Dermis blood vessel endothelial cell (primary cell): Measurements from ENCODE around the gene EVL. TPM values are rescaled to one million over a fixed set of nuclear protein-coding genes. Genes with fewer than 3 reads are reported as not detected.
A peak's percentile ranks its signal among the peaks of the same experiment; 100 is the strongest.
"Not testable (repeated sequence)": the region's sequence is repeated elsewhere in the genome, so short reads cannot be mapped to it uniquely, and the experiment has no call there.

ENCODE experiments used
- DNase-seq: peaks from one replicate; pipeline ENCODE4 v3.0.0; 2010
- total RNA-seq: library from RNA; depleted of rRNA; stranded (reverse); fragments of >200 nt; gene quantifications from 2 replicates; pipeline ENCODE4 v1.2.3, GENCODE V29; 2014

The EVL gene
- 7.7 and 12.9 TPM in 2 replicates for total RNA-seq

- DNase-seq = peak; percentile 14
These were observed at the start of gene EVL for GRCh38 chr14:100065111-100065871. Gene EVL, plus strand, starts transcription at chr14:100065422. Its CDS starts 79 bp downstream, at chr14:100065501.

GRCh38 chr14:100017553-100017952 is 47.7 kb upstream of the EVL start:
- no peak for DNase-seq

GRCh38 chr14:100018054-100018453 is 47.2 kb upstream of the EVL start:
- DNase-seq = no peak

- DNase-seq = no peak
These were observed 46.7 kb upstream of the EVL start for GRCh38 chr14:100018482-100018881.

GRCh38 chr14:100019156-100019744 is 46.0 kb upstream of the EVL start:
- DNase-seq = no peak

GRCh38 chr14:100020629-100021028 is 44.6 kb upstream of the EVL start:
- no peak for DNase-seq

GRCh38 chr14:100022772-100023451 is 42.3 kb upstream of the EVL start:
- DNase-seq = no peak

- DNase-seq = peak; percentile 36
These were observed 40.1 kb upstream of the EVL start for GRCh38 chr14:100025111-100025510.

GRCh38 chr14:100027771-100028490 is 37.3 kb upstream of the EVL start:
- no peak for DNase-seq

- DNase-seq = no peak
These were observed 36.1 kb upstream of the EVL start for GRCh38 chr14:100028990-100029677.

GRCh38 chr14:100030006-100030405 is 35.2 kb upstream of the EVL start:
- not testable (repeated sequence) for DNase-seq

- DNase-seq = peak; percentile 40
These were observed 34.6 kb upstream of the EVL start for GRCh38 chr14:100030452-100031153.

GRCh38 chr14:100031506-100032281 is 33.5 kb upstream of the EVL start:
- peak; percentile 82 for DNase-seq

GRCh38 chr14:100032738-100033137 is 32.5 kb upstream of the EVL start:
- no peak for DNase-seq

GRCh38 chr14:100033347-100034075 is 31.7 kb upstream of the EVL start:
- no peak for DNase-seq

GRCh38 chr14:100034468-100034867 is 30.8 kb upstream of the EVL start:
- DNase-seq = no peak

- no peak for DNase-seq
These were observed 30.2 kb upstream of the EVL start for GRCh38 chr14:100034961-100035500.

- no peak for DNase-seq
These were observed 29.5 kb upstream of the EVL start for GRCh38 chr14:100035700-100036099.

GRCh38 chr14:100037353-100037752 is 27.9 kb upstream of the EVL start:
- DNase-seq = peak; percentile 38

GRCh38 chr14:100038065-100038464 is 27.2 kb upstream of the EVL start:
- no peak for DNase-seq
